GM10847 (cell line): ENCODE data around the gene PDGFD.

Experiments
- POLR2A ChIP-seq: IDR thresholded peaks from 2 replicates; pipeline ENCODE4 v1.6.1; 2011; ENCODE audit not compliant: insufficient read length; ENCODE audit errors: extremely low read depth

The PDGFD gene

GRCh38 chr11:103924166-103925013, 239.6 kb downstream of the PDGFD start:
- no peak for TF ChIP-seq POLR2A

GRCh38 chr11:103923451-103923931, 240.5 kb downstream of the PDGFD start:
- no peak for TF ChIP-seq POLR2A

GRCh38 chr11:103920933-103921332, 243.0 kb downstream of the PDGFD start:
- TF ChIP-seq POLR2A = no peak

GRCh38 chr11:103920449-103920848, 243.5 kb downstream of the PDGFD start:
- no peak for TF ChIP-seq POLR2A

- TF ChIP-seq POLR2A = no peak
Observed at GRCh38 chr11:103910721-103911120, 253.2 kb downstream of the PDGFD start.

- no peak for TF ChIP-seq POLR2A
Observed at GRCh38 chr11:103907548-103908455, 256.1 kb downstream of the PDGFD start.

- no peak for TF ChIP-seq POLR2A
Observed at GRCh38 chr11:103907136-103907535, 256.8 kb downstream of the PDGFD start.

GRCh38 chr11:103906291-103906867, 257.6 kb downstream of the PDGFD start:
- no peak for TF ChIP-seq POLR2A

- no peak for TF ChIP-seq POLR2A
Observed at GRCh38 chr11:103904324-103904667, 259.7 kb downstream of the PDGFD start.

GRCh38 chr11:103903621-103904323, 260.2 kb downstream of the PDGFD start:
- TF ChIP-seq POLR2A = no peak

GRCh38 chr11:103902994-103903393, 261.0 kb downstream of the PDGFD start:
- TF ChIP-seq POLR2A = no peak

- no peak for TF ChIP-seq POLR2A
Observed at GRCh38 chr11:103901656-103902055, 262.3 kb downstream of the PDGFD start.

GRCh38 chr11:103898577-103899336, 265.2 kb downstream of the PDGFD start:
- TF ChIP-seq POLR2A = no peak

GRCh38 chr11:103898065-103898464, 265.9 kb downstream of the PDGFD start:
- no peak for TF ChIP-seq POLR2A
